ENCODE results near the gene ZNF570.

GRCh38 chr19:37484406-37485168 lies 15.4 kb downstream of the ZNF570 start:
- TF ChIP-seq CTCF (IDR thresholded peaks at IDR 0.05) (no peak), POLR2A (IDR thresholded peaks at IDR 0.05) (no peak)
